ENCODE measurements around the gene SAP30.

Gene SAP30

GRCh38 chr4:173370477-173371291 is at the start of gene SAP30:
SAP30 (plus strand) TSS chr4:173370954; CDS start chr4:173371183, 229 bp downstream.
- peak; percentile 96 for DNase-seq

- DNase-seq, result no peak
Observed at GRCh38 chr4:173325007-173325736, 45.6 kb upstream of the SAP30 start.

GRCh38 chr4:173328236-173328901 is 42.4 kb upstream of the SAP30 start:
- no peak for DNase-seq

- no peak for DNase-seq
Observed at GRCh38 chr4:173330590-173330989, 40.2 kb upstream of the SAP30 start.

GRCh38 chr4:173332021-173332487 is 38.7 kb upstream of the SAP30 start:
- DNase-seq, result no peak

GRCh38 chr4:173332963-173333657 is 37.6 kb upstream of the SAP30 start:
- peak; percentile 27 for DNase-seq

- DNase-seq, result peak; percentile 53
Observed at GRCh38 chr4:173333658-173334084, 37.1 kb upstream of the SAP30 start.

GRCh38 chr4:173334085-173334890 is 36.5 kb upstream of the SAP30 start, which contains the start of gene HMGB2:
HMGB2 (minus strand) TSS chr4:173334358; CDS start chr4:173333649, 709 bp downstream.
- peak; percentile 100 for DNase-seq

GRCh38 chr4:173334891-173335752 is 35.6 kb upstream of the SAP30 start:
- peak; percentile 25 for DNase-seq

GRCh38 chr4:173337463-173337862 is 33.3 kb upstream of the SAP30 start:
- DNase-seq, result no peak

GRCh38 chr4:173343832-173344397 is 26.8 kb upstream of the SAP30 start:
- DNase-seq, result no peak

GRCh38 chr4:173345648-173346047 is 25.1 kb upstream of the SAP30 start:
- DNase-seq, result no peak

- no peak for DNase-seq
Observed at GRCh38 chr4:173346074-173346473, 24.7 kb upstream of the SAP30 start.

- no peak for DNase-seq
Observed at GRCh38 chr4:173347467-173347866, 23.3 kb upstream of the SAP30 start.

- no peak for DNase-seq
Observed at GRCh38 chr4:173357939-173358338, 12.8 kb upstream of the SAP30 start.

- DNase-seq, result no peak
Observed at GRCh38 chr4:173360587-173361221, 10.1 kb upstream of the SAP30 start.

- no peak for DNase-seq
Observed at GRCh38 chr4:173362666-173363065, 8.1 kb upstream of the SAP30 start.

GRCh38 chr4:173365359-173365996 is 5.3 kb upstream of the SAP30 start:
- DNase-seq, result no peak

- no peak for DNase-seq
Observed at GRCh38 chr4:173367285-173367684, 3.5 kb upstream of the SAP30 start.

Measured in activated naive CD4-positive, alpha-beta T cell treated with Interleukin-2 at 50 U/mL for 16 hours (primary cell).